HepG2 (cell line): ENCODE data around the gene KANSL3. TPM values are rescaled to one million over a fixed set of nuclear protein-coding genes. Genes with fewer than 3 reads are reported as not detected.

ENCODE experiments used
- ATAC-seq: fragments of 200-7000 bp; cut with Tn5 transposase; 3 replicates; pipeline ENCODE4 v1.9.1; 2020; ENCODE audit warnings: mild to moderate bottlenecking, moderate library complexity
- BruUV-seq: library from RNA; stranded (reverse); fragments of 400-500 nt; replicated peaks from 2 replicates; lab custom pipeline; 2021; lab: Mats Ljungman, UMichigan
- CTCF ChIA-PET: fragments of 300-600 bp; formaldehyde crosslinking; extraction: SDS; loops from one replicate; lab custom pipeline; 2021; ENCODE audit warnings: low total read pairs, inconsistent platforms, low intra/inter-chr PET ratio; lab: Yijun Ruan, JAX
- POLR2A ChIA-PET: fragments of 350-600 bp; sonication (Branson Sonifier 250); formaldehyde crosslinking; loops from one replicate; lab custom pipeline; 2020; ENCODE audit warnings: antibody characterized with exemption, inconsistent platforms; lab: Yijun Ruan, JAX
- DNase-seq: peaks from one replicate; pipeline ENCODE4 v3.0.0-alpha.2; 2015; ENCODE audit warnings: low spot score
- FAIRE-seq: peaks from 3 replicates; lab custom pipeline; 2011; peaks lifted over from hg19 to GRCh38; lab: Jason Lieb, UNC
- H2AFZ ChIP-seq: one replicate; pipeline ENCODE4 v1.6.1; 2011; ENCODE audit warnings: low read length, inconsistent platforms
- H3K27ac ChIP-seq: fragments of 300-600 bp; 3 replicates; pipeline ENCODE4 v1.8.0; 2011; ENCODE audit warnings: mixed run types, mild to moderate bottlenecking, mixed read lengths, low read length, inconsistent platforms; ENCODE audit not compliant: insufficient read depth; ENCODE audit errors: extremely low read length
- H3K27me3 ChIP-seq, 2 experiments: fragments of 200-600 bp in 1 of 2; 2 replicates in 1 of 2; 3 replicates in 1 of 2; pipeline versions ENCODE4 v1.6.0 to v1.8.0; 2011; ENCODE audit warnings: low read length in 2 of 2, mild to moderate bottlenecking in 2 of 2, moderate library complexity in 2 of 2, inconsistent platforms in 1 of 2; ENCODE audit not compliant: insufficient read depth in 2 of 2, control insufficient read depth in 1 of 2
- H3K36me3 ChIP-seq, 2 experiments: fragments of 200-600 bp in 1 of 2; replicated peaks in 1 of 2; 2 replicates in 1 of 2; 3 replicates in 1 of 2; pipeline versions ENCODE4 v1.5.1 to v1.8.0; 2011; ENCODE audit warnings: low read length in 2 of 2, inconsistent platforms in 1 of 2; ENCODE audit not compliant: insufficient read depth in 2 of 2, control insufficient read depth in 1 of 2
- H3K4me1 ChIP-seq: 2 replicates; pipeline ENCODE4 v1.5.1; 2012; ENCODE audit warnings: low read length, inconsistent platforms; ENCODE audit not compliant: insufficient read depth
- H3K4me2 ChIP-seq: 2 replicates; pipeline ENCODE4 v1.6.0; 2011; ENCODE audit warnings: low read depth, low read length, inconsistent platforms
- H3K4me3 ChIP-seq, 3 experiments: fragments of 200-600 bp in 1 of 3; sonication (generic), shearing (Covaris generic) in 1 of 3; replicated peaks in 1 of 3; 2 replicates each; pipeline ENCODE4 v1.5.1; 2011 to 2016; ENCODE audit warnings: low read length in 3 of 3, inconsistent platforms in 2 of 3, low read depth in 2 of 3, mild to moderate bottlenecking in 2 of 3, control low read depth in 1 of 3, mixed read lengths in 1 of 3; ENCODE audit not compliant: insufficient read depth in 1 of 3
- H3K79me2 ChIP-seq: one replicate; pipeline ENCODE4 v1.6.1; 2011; ENCODE audit warnings: low read length, inconsistent platforms; ENCODE audit not compliant: insufficient read depth
- H3K9ac ChIP-seq: 2 replicates; pipeline ENCODE4 v1.6.0; 2011; ENCODE audit warnings: mild to moderate bottlenecking, low read depth, low read length, inconsistent platforms; ENCODE audit not compliant: insufficient read depth
- H3K9me3 ChIP-seq: 2 replicates; pipeline ENCODE4 v1.5.1; 2012; ENCODE audit warnings: mild to moderate bottlenecking, low read length
- H4K20me1 ChIP-seq: 2 replicates; pipeline ENCODE4 v1.6.0; 2011; ENCODE audit warnings: inconsistent platforms, mild to moderate bottlenecking, low read length, moderate library complexity; ENCODE audit not compliant: insufficient read depth
- ARNTL ChIP-seq: sonication (generic); formaldehyde crosslinking; IDR thresholded peaks from 2 replicates; pipeline ENCODE4 v1.4.0; 2020; ENCODE audit warnings: mild to moderate bottlenecking, missing genetic modification reagents
- HNRNPK ChIP-seq: fragments of 200-400 bp; formaldehyde crosslinking; IDR thresholded peaks from 2 replicates; pipeline ENCODE4 v1.6.1; 2018; ENCODE audit warnings: low read length, low read depth, moderate library complexity, mild to moderate bottlenecking; ENCODE audit not compliant: poor library complexity, severe bottlenecking
- JARID2 ChIP-seq: sonication (generic); formaldehyde crosslinking; IDR thresholded peaks from 2 replicates; pipeline ENCODE4 v1.8.1; 2023; ENCODE audit warnings: missing genetic modification reagents, inconsistent platforms; ENCODE audit not compliant: insufficient replicate concordance
- NPAS2 ChIP-seq: sonication (generic); formaldehyde crosslinking; IDR thresholded peaks from 2 replicates; pipeline ENCODE4 v1.8.0; 2022; ENCODE audit warnings: mild to moderate bottlenecking, missing genetic modification reagents, borderline replicate concordance
- REPIN1 ChIP-seq: sonication (generic); formaldehyde crosslinking; IDR thresholded peaks from 2 replicates; pipeline ENCODE4 v1.8.0; 2022; ENCODE audit warnings: missing genetic modification reagents, low read depth, mild to moderate bottlenecking, borderline replicate concordance
- XBP1 ChIP-seq: sonication (generic); formaldehyde crosslinking; IDR thresholded peaks from 2 replicates; pipeline ENCODE4 v1.5.0; 2020; ENCODE audit warnings: missing genetic modification reagents
- ZNF660 ChIP-seq: sonication (generic); formaldehyde crosslinking; IDR thresholded peaks from 2 replicates; pipeline ENCODE4 v1.5.1; 2020; ENCODE audit warnings: mild to moderate bottlenecking, low read depth, missing genetic modification reagents, borderline replicate concordance
- ZNF878 ChIP-seq: sonication (generic); formaldehyde crosslinking; IDR thresholded peaks from 2 replicates; pipeline ENCODE4 v1.8.1; 2023; ENCODE audit warnings: mild to moderate bottlenecking, missing genetic modification reagents, moderate library complexity
- WGBS: methylation state at CpG from one replicate; pipeline ENCODE4 v1.1.6; 2017; ENCODE audit warnings: low lambda C conversion rate; 5-methylcytosine and 5-hydroxymethylcytosine counted together
- in situ Hi-C: cut with HindIII; loops from 2 replicates; pipeline ENCODE4 v1.10.0; 2017; ENCODE audit warnings: low pct_unique_long_range_greater_than_20kb; ENCODE audit not compliant: extremely low pct_ligation_motif_present
- intact Hi-C: fragments of 100-400 bp; cut with micrococcal nuclease; formaldehyde crosslinking; loops from one replicate; pipeline ENCODE4 v1.10.0; 2022; ENCODE audit not compliant: unreplicated experiment
- polyA plus RNA-seq, 8 experiments: library from polyadenylated mRNA; depleted of rRNA in 3 of 8; stranded (reverse) in 7 of 8; unstranded in 1 of 8; fragments of >200 nt; fragmentation: Illumina TruSeq in 4 of 8; extraction: Trizol in 4 of 8; gene quantifications; 2 replicates each; pipeline versions ENCODE4 v1.2.1 to v1.2.3, GENCODE V29; 2011 to 2016; ENCODE audit warnings: low read depth in 4 of 8, missing spikeins in 1 of 8, mixed read lengths in 1 of 8; ENCODE audit not compliant: insufficient read depth in 1 of 8
- total RNA-seq, 5 experiments: library from RNA; depleted of rRNA; stranded (reverse); fragments of >200 nt; fragmentation: Illumina TruSeq; extraction: Trizol; gene quantifications; 2 replicates each; pipeline ENCODE4 v1.2.3, GENCODE V29; 2016; ENCODE audit warnings: low read depth in 1 of 5
- TF ChIP-seq, protein P1 (sequence below): IDR thresholded peaks from 2 replicates; pipeline ENCODE4 v1.6.1; 2016; ENCODE audit warnings: low read depth, control low read depth

The KANSL3 gene
- total and polyA plus RNA-seq, 2 of the 13 experiments (the other 11 are each of a cell fraction or from before 2014, with no cell fraction given): 20.8 to 37.3 TPM

DNA sequence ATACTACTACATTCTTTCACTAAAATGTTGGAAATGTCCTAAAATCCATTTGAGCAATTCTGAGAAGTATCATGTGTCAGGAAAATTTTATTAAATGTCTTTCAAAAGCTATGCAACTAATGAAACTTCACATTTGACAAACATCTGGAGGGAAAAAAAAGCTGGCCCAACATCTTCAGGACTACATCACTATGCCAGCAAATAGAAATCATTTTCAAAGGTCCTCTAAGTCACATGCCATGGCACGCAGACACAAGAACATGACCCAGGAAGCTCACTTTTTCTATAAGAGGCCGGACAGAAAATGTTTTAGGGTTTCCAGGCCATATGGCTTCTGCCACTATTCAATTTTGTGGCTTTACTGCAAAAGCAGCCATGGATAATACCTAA, 11.6 kb downstream of the KANSL3 start:
- H3K9ac ChIP-seq: no peak overlapping the region

More for the DNA sequence above, 11.6 kb downstream of the KANSL3 start:
- Histone ChIP-seq H4K20me1 (no peaks in the 10 kb centered on the region), H3K4me1 (peaks cover 15% of the 10 kb centered on the region), H2AFZ (no peak overlapping the region), H3K27me3 (no peaks in the 10 kb centered on the region), H3K9me3 (no peaks in the 10 kb centered on the region), H3K79me2 (no peaks in the 10 kb centered on the region), H3K27ac (no peak overlapping the region), H3K4me3 (no peak overlapping the region), H3K36me3 (peaks cover 6 to 66% of the 10 kb centered on the region in 2 experiments), H3K4me2 (no peak overlapping the region)
- ChIA-PET POLR2A (no interaction called here), CTCF (no interaction called here)
- WGBS: 95% methylated on average over 2 of the region's 2 CpGs
- DNase-seq (no peak), ATAC-seq (no peak), FAIRE-seq (no peak)
- intact Hi-C loops (no loop called here), in situ Hi-C loops (no loop called here)
- TF ChIP-seq NPAS2 (CRISPR knock-in tag): no peak
- TF ChIP-seq ZNF878 (CRISPR knock-in tag): no peak
- no peak for TF ChIP-seq ZNF660 (CRISPR knock-in tag)
- TF ChIP-seq, protein P1, sequence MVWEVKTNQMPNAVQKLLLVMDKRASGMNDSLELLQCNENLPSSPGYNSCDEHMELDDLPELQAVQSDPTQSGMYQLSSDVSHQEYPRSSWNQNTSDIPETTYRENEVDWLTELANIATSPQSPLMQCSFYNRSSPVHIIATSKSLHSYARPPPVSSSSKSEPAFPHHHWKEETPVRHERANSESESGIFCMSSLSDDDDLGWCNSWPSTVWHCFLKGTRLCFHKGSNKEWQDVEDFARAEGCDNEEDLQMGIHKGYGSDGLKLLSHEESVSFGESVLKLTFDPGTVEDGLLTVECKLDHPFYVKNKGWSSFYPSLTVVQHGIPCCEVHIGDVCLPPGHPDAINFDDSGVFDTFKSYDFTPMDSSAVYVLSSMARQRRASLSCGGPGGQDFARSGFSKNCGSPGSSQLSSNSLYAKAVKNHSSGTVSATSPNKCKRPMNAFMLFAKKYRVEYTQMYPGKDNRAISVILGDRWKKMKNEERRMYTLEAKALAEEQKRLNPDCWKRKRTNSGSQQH (CRISPR knock-in tag): no peak
- TF ChIP-seq JARID2 (CRISPR knock-in tag): no peak
- no peak for TF ChIP-seq ARNTL (CRISPR knock-in tag)
- peak; percentile 11 for TF ChIP-seq HNRNPK
- TF ChIP-seq REPIN1 (CRISPR knock-in tag): no peak
- no peak for TF ChIP-seq XBP1
- BruUV-seq: no TSS peak
